Non-pigmented ciliary epithelial cell (primary cell): ENCODE data around the gene KLHL6.
"Not testable (repeated sequence)": the region's sequence is repeated elsewhere in the genome, so short reads cannot be mapped to it uniquely, and the experiment has no call there.

ENCODE experiments used
- DNase-seq: peaks from one replicate; pipeline ENCODE4 v3.0.0-alpha.2; 2010; ENCODE audit warnings: low read depth

Gene KLHL6

GRCh38 chr3:183486472-183486871 is 69.0 kb downstream of the KLHL6 start:
- DNase-seq, result no peak

GRCh38 chr3:183485585-183485984 is 69.9 kb downstream of the KLHL6 start:
- DNase-seq, result no peak

GRCh38 chr3:183485093-183485492 is 70.4 kb downstream of the KLHL6 start:
- no peak for DNase-seq

GRCh38 chr3:183484431-183485075 is 71.0 kb downstream of the KLHL6 start:
- no peak for DNase-seq

GRCh38 chr3:183481582-183481981 is 73.9 kb downstream of the KLHL6 start:
- no peak for DNase-seq

GRCh38 chr3:183478501-183478900 is 77.0 kb downstream of the KLHL6 start:
- DNase-seq, result no peak

- DNase-seq, result no peak
Measured at GRCh38 chr3:183477801-183478456, 77.6 kb downstream of the KLHL6 start.

- DNase-seq, result not testable (repeated sequence)
Measured at GRCh38 chr3:183475764-183476162, 79.7 kb downstream of the KLHL6 start.

- no peak for DNase-seq
Measured at GRCh38 chr3:183475016-183475763, 80.3 kb downstream of the KLHL6 start.

GRCh38 chr3:183473969-183474368 is 81.5 kb downstream of the KLHL6 start:
- DNase-seq, result no peak

GRCh38 chr3:183472155-183472554 is 83.4 kb downstream of the KLHL6 start:
- DNase-seq, result no peak

- no peak for DNase-seq
Measured at GRCh38 chr3:183468424-183468823, 87.1 kb downstream of the KLHL6 start.

- DNase-seq, result no peak
Measured at GRCh38 chr3:183466575-183466974, 88.9 kb downstream of the KLHL6 start.

- not testable (repeated sequence) for DNase-seq
Measured at GRCh38 chr3:183465710-183466109, 89.8 kb downstream of the KLHL6 start.

GRCh38 chr3:183464480-183464879 is 91.0 kb downstream of the KLHL6 start:
- DNase-seq, result no peak

- no peak for DNase-seq
Measured at GRCh38 chr3:183460081-183461055, 95.1 kb downstream of the KLHL6 start.

- no peak for DNase-seq
Measured at GRCh38 chr3:183455089-183455488, 100.4 kb downstream of the KLHL6 start.

GRCh38 chr3:183454064-183454463 is 101.4 kb downstream of the KLHL6 start:
- DNase-seq, result no peak

GRCh38 chr3:183449791-183450190 is 105.7 kb downstream of the KLHL6 start:
- no peak for DNase-seq

GRCh38 chr3:183449391-183449790 is 106.1 kb downstream of the KLHL6 start:
- DNase-seq, result no peak

- no peak for DNase-seq
Measured at GRCh38 chr3:183448369-183449128, 107.0 kb downstream of the KLHL6 start.
